GM12801 (cell line): Measurements from ENCODE around the gene ARHGAP23.

Experiments used
- CTCF ChIP-seq: IDR thresholded peaks from one replicate; pipeline ENCODE4 v1.5.1; 2011; ENCODE audit warnings: control low read depth; ENCODE audit not compliant: insufficient read length; ENCODE audit errors: extremely low read depth

ARHGAP23 gene

GRCh38 chr17:38430316-38430715 lies 2.1 kb downstream of the ARHGAP23 start:
- TF ChIP-seq CTCF = no peak

GRCh38 chr17:38430822-38431221 lies 2.6 kb downstream of the ARHGAP23 start:
- TF ChIP-seq CTCF = no peak

GRCh38 chr17:38431346-38432145 lies 3.3 kb downstream of the ARHGAP23 start:
- TF ChIP-seq CTCF = no peak

- TF ChIP-seq CTCF = no peak
These were observed 6.0 kb downstream of the ARHGAP23 start for GRCh38 chr17:38434178-38434665.

- TF ChIP-seq CTCF = no peak
These were observed 7.5 kb downstream of the ARHGAP23 start for GRCh38 chr17:38435795-38436194.

GRCh38 chr17:38436386-38436785 lies 8.1 kb downstream of the ARHGAP23 start:
- no peak for TF ChIP-seq CTCF

- TF ChIP-seq CTCF = no peak
These were observed 11.2 kb downstream of the ARHGAP23 start for GRCh38 chr17:38439436-38439835.
